Right lobe of liver (tissue), 6 donors: ENCODE data around the gene CA14. TPM values are rescaled to one million over a fixed set of nuclear protein-coding genes. Genes with fewer than 3 reads are reported as not detected.
"Not testable (repeated sequence)": the region's sequence is repeated elsewhere in the genome, so short reads cannot be mapped to it uniquely, and the experiment has no call there.

Experiments
- ATAC-seq, 4 donors: fragments of 200-7000 bp; cut with Tn5 transposase; one replicate each; pipeline ENCODE4 v1.9.1; 2020; ENCODE audit warnings: mild to moderate bottlenecking in 4 of 4, moderate library complexity in 4 of 4
- DNase-seq, 3 donors: peaks; one replicate each; pipeline ENCODE4 v3.0.0-alpha.2; 2020
- H3K27ac ChIP-seq, 3 donors: fragments of 200-600 bp; one replicate each; pipeline ENCODE4 v1.8.0; 2022
- H3K27me3 ChIP-seq, 2 donors: fragments of 200-600 bp; one replicate each; pipeline ENCODE4 v1.8.0; 2022
- H3K36me3 ChIP-seq, 4 donors: fragments of 200-600 bp; sonication (generic) in 1 of 4; one replicate each; pipeline versions ENCODE4 v1.5.1 to v1.8.0; 2017 to 2022; ENCODE audit warnings: control low read depth in 1 of 4
- H3K4me1 ChIP-seq, 4 donors: fragments of 200-600 bp; sonication (generic) in 1 of 4; one replicate each; pipeline versions ENCODE4 v1.5.1 to v1.8.0; 2017 to 2022; ENCODE audit warnings: control low read depth in 1 of 4
- H3K4me3 ChIP-seq, 3 donors: fragments of 200-600 bp; one replicate each; pipeline ENCODE4 v1.8.0; 2022
- H3K9me3 ChIP-seq, 4 donors: fragments of 200-600 bp; sonication (generic) in 1 of 4; one replicate each; pipeline versions ENCODE4 v1.5.1 to v1.8.0; 2017 to 2022; ENCODE audit warnings: control low read depth in 1 of 4
- CTCF ChIP-seq, 4 donors: fragments of 200-600 bp in 3 of 4; fragments of 450-650 bp in 1 of 4; IDR thresholded peaks; one replicate each; pipeline versions ENCODE4 v1.5.1 to v1.8.0; 2016 to 2022; ENCODE audit warnings: antibody characterized with exemption in 4 of 4, mild to moderate bottlenecking in 2 of 4
- POLR2A ChIP-seq: fragments of 450-650 bp; IDR thresholded peaks from one replicate; pipeline ENCODE4 v1.6.1; 2017; ENCODE audit warnings: antibody characterized with exemption, mild to moderate bottlenecking
- WGBS: methylation state at CpG from one replicate; pipeline ENCODE4 v1.1.6; 2018; ENCODE audit warnings: low coverage, low lambda C conversion rate; ENCODE audit not compliant: insufficient coverage; ENCODE audit errors: missing lambda C conversion rate; 5-methylcytosine and 5-hydroxymethylcytosine counted together
- intact Hi-C, 2 donors: fragments of 100-400 bp; cut with DNase I; formaldehyde crosslinking; loops; one replicate each; pipeline versions ENCODE4 v1.11.2 to v1.14.1; 2022
- long read RNA-seq: library from polyadenylated mRNA; unstranded; transcript quantifications from one replicate; pipeline ENCODE4 v2.0.0, GENCODE V29; 2019
- total RNA-seq, 6 experiments: library from RNA; depleted of rRNA in 2 of 6; stranded (reverse); fragments of >200 nt in 2 of 6; fragmentation: NEBNext Ultra II Directional in 3 of 6; extraction: Animal tissue kit (Norgen Biotek cat#: 25700) in 3 of 6; gene quantifications; one replicate each; pipeline versions ENCODE4 v1.1.0 to v1.2.4, GENCODE V29; 2016 to 2023
- donor health status: DM: no; HTN: yes; CAD: no.
- donor health status: DM: no; HTN: no; CAD: no.
- donor health status: DM: no; HTN: no; CAD: no.
- donor health status: DM: no; HTN: yes; CAD: no.
- donor health status: DM: no; HTN: yes; CAD: no.

CA14 gene
- total RNA-seq = 1 to 10 TPM in 2 of 6 experiments, under 1 TPM in 3, not detected in 1; 0.20 to 4.8 (median 0.56) TPM
- long read RNA-seq = 0 reads

DNA sequence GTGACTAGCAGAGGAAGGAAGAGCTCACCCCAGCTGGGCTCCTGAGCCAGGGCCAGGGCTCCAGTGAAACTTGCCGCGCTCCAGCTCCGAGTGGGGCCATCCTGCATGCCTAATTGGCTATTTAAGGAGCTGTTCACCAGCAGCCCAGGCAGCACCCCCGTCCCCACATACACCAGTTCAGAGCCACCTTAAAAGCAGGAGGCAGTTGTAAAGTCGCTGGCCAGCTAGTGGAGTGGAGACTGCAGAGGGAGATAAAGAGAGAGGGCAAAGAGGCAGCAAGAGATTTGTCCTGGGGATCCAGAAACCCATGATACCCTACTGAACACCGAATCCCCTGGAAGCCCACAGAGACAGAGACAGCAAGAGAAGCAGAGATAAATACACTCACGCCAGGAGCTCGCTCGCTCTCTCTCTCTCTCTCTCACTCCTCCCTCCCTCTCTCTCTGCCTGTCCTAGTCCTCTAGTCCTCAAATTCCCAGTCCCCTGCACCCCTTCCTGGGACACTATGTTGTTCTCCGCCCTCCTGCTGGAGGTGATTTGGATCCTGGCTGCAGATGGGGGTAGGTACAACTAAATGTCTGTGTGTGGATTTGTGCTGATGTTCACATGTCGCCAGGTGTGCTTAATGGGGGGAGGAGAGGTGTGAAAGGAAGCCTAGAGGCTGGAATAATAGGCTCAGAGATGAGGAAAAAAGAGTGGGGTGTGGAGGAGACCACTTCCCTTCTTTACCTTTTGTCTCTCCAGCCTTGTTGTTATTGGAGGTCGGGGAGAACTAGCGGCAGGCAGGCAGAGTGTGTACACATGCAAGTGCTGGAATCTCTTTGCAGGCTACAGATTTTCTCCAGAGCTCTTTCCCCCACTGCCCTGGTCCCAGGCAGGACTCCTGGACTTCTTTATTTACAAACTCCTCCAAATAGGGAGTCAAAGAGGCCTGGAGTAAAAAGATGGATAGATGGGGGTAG, at the start of gene CA14:
CA14 (plus strand) TSS at position 151 of the 962 bp plus-strand sequence; CDS start at position 506, 355 bp downstream.
- 31% methylated on average over 8 of the region's 13 CpGs for WGBS
- Histone ChIP-seq H3K9me3 (no peaks in the 10 kb centered on the region), H3K27me3 (no peaks in the 10 kb centered on the region), H3K27ac (peak within 1 kb of the TSS in 2 of 3 donors; percentile 53 to 88), H3K36me3 (no peaks in the 10 kb centered on the region), H3K4me3 (peak within 1 kb of the TSS in 1 of 3 donors; percentile 37), H3K4me1 (peaks cover 0 to 58% (median 23%) of the 10 kb centered on the region in 4 donors)
- TF ChIP-seq POLR2A (no peak), CTCF (IDR thresholded peaks at IDR 0.05) (no peak)
- intact Hi-C loops = no loop called here
- ATAC-seq (peak in 2 of 4 donors; percentile 1 to 13), DNase-seq (peak in 2 of 3 donors; percentile 65 to 73)

GRCh38 chr1:150208460-150208859, 49.1 kb upstream of the CA14 start:
- ATAC-seq, intact Hi-C loops, H3K27me3 ChIP-seq, H3K36me3 ChIP-seq, H3K4me3 ChIP-seq, H3K9me3 ChIP-seq, DNase-seq, H3K27ac ChIP-seq: not testable (repeated sequence)
- 83% methylated on average over 6 of the region's 6 CpGs for WGBS
- peaks cover 0 to 10% (median 0%) of the 10 kb centered on the region in 4 donors for H3K4me1 ChIP-seq

DNA sequence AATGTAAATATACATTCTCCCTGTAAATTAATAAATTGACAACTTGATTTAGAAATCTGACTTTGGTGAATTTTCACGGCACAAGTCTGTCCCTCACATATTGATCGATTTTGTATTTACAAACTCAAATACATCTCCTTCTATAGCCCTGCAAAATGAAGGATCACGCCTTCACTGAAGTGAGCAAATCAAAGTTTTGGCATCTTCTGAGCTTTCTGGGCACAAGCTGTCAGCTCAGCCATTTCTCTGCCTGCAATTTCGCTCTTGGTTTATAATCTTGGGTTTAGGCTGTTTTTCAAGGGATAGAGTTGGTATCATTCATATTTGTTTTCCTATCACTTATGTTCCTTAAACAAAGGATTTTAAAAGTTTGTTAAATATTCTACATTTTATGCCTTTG, 47.5 kb upstream of the CA14 start:
- TF ChIP-seq POLR2A (no peak), CTCF (IDR thresholded peaks at IDR 0.05) (no peak)
- 85% methylated on average over 4 of the region's 4 CpGs for WGBS
- no peaks in the 10 kb centered on the region for H3K9me3 ChIP-seq
- H3K4me3 ChIP-seq = no peak overlapping the region
- H3K27ac ChIP-seq = no peak overlapping the region
- H3K27me3 ChIP-seq = no peaks in the 10 kb centered on the region
- H3K4me1 ChIP-seq = peaks cover 0 to 10% (median 0%) of the 10 kb centered on the region in 4 donors
- DNase-seq (no peak), ATAC-seq (no peak)
- H3K36me3 ChIP-seq = no peaks in the 10 kb centered on the region
- intact Hi-C loops = no loop called here

DNA sequence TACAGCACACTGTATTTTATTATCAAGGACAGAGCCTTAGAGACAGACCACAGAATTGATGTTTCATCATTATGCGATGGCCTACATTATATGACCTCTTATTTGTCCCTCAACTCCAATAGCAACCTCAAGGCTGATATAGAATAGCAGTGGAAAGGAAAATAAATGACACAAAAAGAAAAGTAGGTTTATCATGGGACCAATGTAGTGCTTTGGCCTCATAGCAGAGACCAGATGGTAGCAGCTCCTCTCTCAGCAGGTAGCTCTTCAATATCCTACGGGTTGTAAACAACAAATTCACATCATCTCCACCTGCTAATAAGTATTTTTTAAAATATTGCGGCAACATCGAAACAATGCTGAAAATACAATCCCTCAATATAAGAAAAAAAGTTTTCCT, 46.9 kb upstream of the CA14 start:
- Histone ChIP-seq H3K36me3 (no peaks in the 10 kb centered on the region), H3K9me3 (no peaks in the 10 kb centered on the region), H3K27ac (no peak overlapping the region), H3K4me3 (no peak overlapping the region), H3K4me1 (peaks cover 0 to 10% (median 0%) of the 10 kb centered on the region in 4 donors), H3K27me3 (no peaks in the 10 kb centered on the region)
- intact Hi-C loops = no loop called here
- DNase-seq (no peak), ATAC-seq (no peak)
- 91% methylated on average over 4 of the region's 4 CpGs for WGBS
- no peak for TF ChIP-seq CTCF (IDR thresholded peaks at IDR 0.05)
- TF ChIP-seq POLR2A = no peak

DNA sequence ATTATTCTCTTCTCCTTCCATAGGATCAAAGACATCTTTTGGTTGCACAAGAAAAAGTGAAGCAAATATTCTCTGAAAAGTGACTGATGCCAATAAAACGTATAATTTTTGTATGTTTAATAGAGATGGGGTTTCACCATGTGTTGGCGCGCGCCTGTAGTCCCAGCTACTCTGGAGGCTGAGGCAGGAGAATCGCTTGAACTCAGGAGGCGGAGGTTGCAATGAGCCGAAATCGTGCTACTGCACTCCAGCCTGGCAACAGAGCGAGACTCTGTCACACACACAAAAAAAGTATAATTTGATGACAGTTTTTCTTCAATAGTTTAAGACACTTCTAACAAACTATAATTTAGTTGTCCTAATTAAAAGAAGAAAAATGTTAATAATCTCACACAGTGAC, 45.5 kb upstream of the CA14 start:
- Histone ChIP-seq H3K4me1 (peaks cover 0 to 10% (median 0%) of the 10 kb centered on the region in 4 donors), H3K4me3 (no peak overlapping the region), H3K27ac (no peak overlapping the region), H3K36me3 (no peaks in the 10 kb centered on the region), H3K9me3 (no peaks in the 10 kb centered on the region), H3K27me3 (no peaks in the 10 kb centered on the region)
- 97% methylated on average over 9 of the region's 9 CpGs for WGBS
- no peak for ATAC-seq
- no peak for TF ChIP-seq CTCF (IDR thresholded peaks at IDR 0.05)
- no peak for TF ChIP-seq POLR2A
- intact Hi-C loops = no loop called here
- no peak for DNase-seq
